Loucy (cell line): ENCODE results near the gene NSDHL.

Source experiments
- H2AFZ ChIP-seq: fragments of 200-600 bp; sonication (generic); 2 replicates; pipeline ENCODE4 v1.6.0; 2016; ENCODE audit warnings: antibody characterized with exemption, mild to moderate bottlenecking, low read length, moderate library complexity
- H3F3A ChIP-seq: fragments of 200-600 bp; 2 replicates; pipeline ENCODE4 v1.6.0; 2016; ENCODE audit warnings: antibody characterized with exemption, low read depth, mild to moderate bottlenecking
- H3K27me3 ChIP-seq: fragments of 200-600 bp; sonication (generic); 2 replicates; pipeline ENCODE4 v1.6.1; 2014; ENCODE audit warnings: low read length, mild to moderate bottlenecking; ENCODE audit not compliant: insufficient read depth, poor library complexity, severe bottlenecking
- H3K36me3 ChIP-seq: fragments of 200-600 bp; sonication (generic); 2 replicates; pipeline ENCODE4 v1.6.1; 2016; ENCODE audit warnings: low read length; ENCODE audit not compliant: insufficient read depth
- H3K4me1 ChIP-seq: fragments of 200-600 bp; sonication (generic); 2 replicates; pipeline ENCODE4 v1.5.1; 2014; ENCODE audit warnings: low read length, mild to moderate bottlenecking; ENCODE audit not compliant: insufficient read depth, poor library complexity, severe bottlenecking
- H3K4me2 ChIP-seq: fragments of 200-600 bp; sonication (generic); 2 replicates; pipeline ENCODE4 v1.6.0; 2014; ENCODE audit warnings: antibody characterized with exemption, low read length, low read depth, mild to moderate bottlenecking; ENCODE audit not compliant: poor library complexity, severe bottlenecking
- H3K4me3 ChIP-seq: fragments of 200-600 bp; sonication (generic); 2 replicates; pipeline ENCODE4 v1.5.1; 2014; ENCODE audit warnings: low read length, mild to moderate bottlenecking, mixed read lengths; ENCODE audit not compliant: poor library complexity, severe bottlenecking
- H3K79me2 ChIP-seq: fragments of 200-600 bp; sonication (generic); 2 replicates; pipeline ENCODE4 v1.6.1; 2014; ENCODE audit warnings: low read length; ENCODE audit not compliant: insufficient read depth
- H3K9ac ChIP-seq: fragments of 200-600 bp; sonication (generic); 2 replicates; pipeline ENCODE4 v1.6.0; 2014; ENCODE audit warnings: mild to moderate bottlenecking, low read depth, low read length, moderate library complexity; ENCODE audit not compliant: poor library complexity, severe bottlenecking
- H3K9me2 ChIP-seq: fragments of 200-600 bp; sonication (generic); replicated peaks from 2 replicates; pipeline ENCODE4 v1.6.1; 2016; ENCODE audit warnings: low read depth, low read length, mixed read lengths
- H3K9me3 ChIP-seq: fragments of 200-600 bp; sonication (generic); 2 replicates; pipeline ENCODE4 v1.6.1; 2014; ENCODE audit warnings: mild to moderate bottlenecking, antibody characterized with exemption, low read length, low read depth; ENCODE audit not compliant: insufficient read depth
- H4K20me1 ChIP-seq: fragments of 200-600 bp; sonication (generic); 2 replicates; pipeline ENCODE4 v1.6.0; 2014; ENCODE audit warnings: antibody characterized with exemption, low read length, mild to moderate bottlenecking; ENCODE audit not compliant: insufficient read depth, poor library complexity, severe bottlenecking
- EZH2phosphoT487 ChIP-seq: fragments of 200-600 bp; IDR thresholded peaks from 2 replicates; pipeline ENCODE4 v1.6.1; 2018; ENCODE audit warnings: antibody characterized with exemption, mild to moderate bottlenecking, moderate library complexity, borderline replicate concordance
- TF ChIP-seq, protein P1 (sequence below): fragments of 200-600 bp; sonication (generic); conservative IDR thresholded peaks from 2 replicates; pipeline ENCODE4 v1.5.1; 2014; ENCODE audit warnings: mild to moderate bottlenecking, antibody characterized with exemption, low read length

Gene NSDHL

DNA sequence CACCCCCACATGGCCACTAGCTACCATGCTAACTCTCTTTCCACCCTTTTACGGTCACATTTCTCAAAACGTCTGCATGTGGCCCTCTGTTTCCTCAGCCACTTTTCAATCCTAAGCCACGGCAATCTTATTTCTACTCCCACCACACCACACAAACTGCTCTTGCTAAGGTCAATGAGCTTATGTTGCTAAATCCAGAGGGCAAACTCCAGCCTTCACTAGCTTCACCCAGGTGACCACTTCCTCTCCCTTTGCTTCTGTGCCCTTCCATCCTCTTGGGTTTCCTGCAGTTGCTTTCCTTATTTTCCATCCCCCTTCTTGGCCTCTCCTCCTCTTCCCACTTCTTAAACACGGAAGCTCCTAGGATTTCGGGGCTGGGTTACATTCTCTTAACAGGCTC, 16.8 kb upstream of the NSDHL start:
- H3K9ac ChIP-seq = peak overlapping the region; percentile 62
- H3K4me1 ChIP-seq = peaks cover 31% of the 10 kb centered on the region
- H3K27me3 ChIP-seq = no peaks in the 10 kb centered on the region
- H3K4me2 ChIP-seq = peak overlapping the region; percentile 85
- no peak for TF ChIP-seq EZH2phosphoT487
- TF ChIP-seq, protein P1, sequence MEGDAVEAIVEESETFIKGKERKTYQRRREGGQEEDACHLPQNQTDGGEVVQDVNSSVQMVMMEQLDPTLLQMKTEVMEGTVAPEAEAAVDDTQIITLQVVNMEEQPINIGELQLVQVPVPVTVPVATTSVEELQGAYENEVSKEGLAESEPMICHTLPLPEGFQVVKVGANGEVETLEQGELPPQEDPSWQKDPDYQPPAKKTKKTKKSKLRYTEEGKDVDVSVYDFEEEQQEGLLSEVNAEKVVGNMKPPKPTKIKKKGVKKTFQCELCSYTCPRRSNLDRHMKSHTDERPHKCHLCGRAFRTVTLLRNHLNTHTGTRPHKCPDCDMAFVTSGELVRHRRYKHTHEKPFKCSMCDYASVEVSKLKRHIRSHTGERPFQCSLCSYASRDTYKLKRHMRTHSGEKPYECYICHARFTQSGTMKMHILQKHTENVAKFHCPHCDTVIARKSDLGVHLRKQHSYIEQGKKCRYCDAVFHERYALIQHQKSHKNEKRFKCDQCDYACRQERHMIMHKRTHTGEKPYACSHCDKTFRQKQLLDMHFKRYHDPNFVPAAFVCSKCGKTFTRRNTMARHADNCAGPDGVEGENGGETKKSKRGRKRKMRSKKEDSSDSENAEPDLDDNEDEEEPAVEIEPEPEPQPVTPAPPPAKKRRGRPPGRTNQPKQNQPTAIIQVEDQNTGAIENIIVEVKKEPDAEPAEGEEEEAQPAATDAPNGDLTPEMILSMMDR = no peak
- H3K79me2 ChIP-seq = no peaks in the 10 kb centered on the region
- H3F3A ChIP-seq = no peaks in the 10 kb centered on the region
- peak overlapping the region; percentile 69 for H2AFZ ChIP-seq
- H3K9me3 ChIP-seq = no peaks in the 10 kb centered on the region
- no peaks in the 10 kb centered on the region for H3K9me2 ChIP-seq
- H3K4me3 ChIP-seq = peak overlapping the region; percentile 71
- no peaks in the 10 kb centered on the region for H3K36me3 ChIP-seq
- no peaks in the 10 kb centered on the region for H4K20me1 ChIP-seq

DNA sequence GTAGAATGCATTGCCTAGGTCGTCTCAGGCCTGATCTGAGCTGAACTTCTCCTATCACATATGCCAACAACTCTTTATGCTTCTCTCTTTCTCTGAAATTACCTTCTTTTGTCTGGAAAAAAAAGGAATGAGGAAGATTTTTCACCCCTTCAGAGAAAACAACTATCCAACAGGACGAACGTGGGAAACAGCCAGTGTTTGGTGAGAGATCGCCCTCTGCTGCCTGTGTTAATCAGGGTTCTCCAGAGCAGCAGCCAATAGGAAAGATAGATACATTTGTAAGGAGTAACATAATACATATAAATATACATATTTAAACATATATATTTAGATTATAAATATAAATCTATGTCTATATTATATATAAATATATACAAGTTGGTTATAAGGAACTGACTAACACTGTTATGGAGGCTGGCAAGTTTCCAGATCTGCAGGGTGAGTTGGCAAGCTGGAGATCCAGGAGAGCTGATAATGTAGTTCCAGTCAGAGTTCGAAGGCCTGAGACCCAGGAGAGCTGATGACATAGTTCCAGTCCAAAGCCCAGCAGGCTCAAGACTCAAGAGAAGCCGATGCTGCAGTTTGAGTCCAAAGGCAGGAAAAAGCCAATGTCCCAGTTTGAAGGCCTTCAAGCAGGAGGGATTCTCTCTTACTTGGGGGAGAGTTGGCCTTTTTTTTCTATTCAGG, 13.6 kb upstream of the NSDHL start:
- Histone ChIP-seq H3K27me3 (no peaks in the 10 kb centered on the region), H3K36me3 (no peaks in the 10 kb centered on the region), H3K79me2 (no peaks in the 10 kb centered on the region), H2AFZ (peak overlapping the region; percentile 84), H4K20me1 (no peaks in the 10 kb centered on the region), H3K4me3 (peak overlapping the region; percentile 39), H3K9me3 (no peaks in the 10 kb centered on the region), H3K4me1 (peaks cover 27% of the 10 kb centered on the region), H3K9ac (no peak overlapping the region), H3K9me2 (no peaks in the 10 kb centered on the region), H3F3A (no peaks in the 10 kb centered on the region), H3K4me2 (peak overlapping the region; percentile 29)
- TF ChIP-seq, protein P1 = peak; percentile 62
- TF ChIP-seq EZH2phosphoT487 = no peak

DNA sequence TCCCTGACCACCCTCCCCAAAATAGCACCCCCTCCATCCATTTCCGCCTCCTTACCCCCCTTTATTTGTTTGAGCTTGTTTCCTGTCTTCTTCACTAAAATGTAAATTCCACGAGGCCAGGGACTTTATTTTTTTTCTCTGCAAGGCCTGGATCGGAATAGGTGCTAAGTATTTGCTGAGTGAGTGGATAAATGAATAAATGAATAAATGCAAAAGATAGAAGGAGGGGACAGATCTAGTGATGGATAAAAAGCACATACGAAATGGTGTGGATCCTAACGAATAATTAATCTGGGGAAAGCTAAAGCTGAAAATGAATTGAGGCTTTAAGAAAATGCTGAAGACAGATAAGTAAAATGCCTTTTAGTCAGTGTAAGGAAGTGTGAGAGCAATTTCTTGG, 12.5 kb upstream of the NSDHL start:
- Histone ChIP-seq H4K20me1 (no peaks in the 10 kb centered on the region), H3K27me3 (no peaks in the 10 kb centered on the region), H3K4me2 (no peak overlapping the region), H3K4me1 (peaks cover 18% of the 10 kb centered on the region), H3K79me2 (no peaks in the 10 kb centered on the region), H3K9me3 (no peaks in the 10 kb centered on the region), H3K9ac (no peak overlapping the region), H3F3A (no peaks in the 10 kb centered on the region), H3K9me2 (no peaks in the 10 kb centered on the region), H3K36me3 (no peaks in the 10 kb centered on the region), H2AFZ (no peak overlapping the region), H3K4me3 (no peak overlapping the region)
- TF ChIP-seq, protein P1 = no peak
- no peak for TF ChIP-seq EZH2phosphoT487
